IMR-90 (cell line): Measurements from ENCODE around the gene IQGAP2. TPM values are rescaled to one million over a fixed set of nuclear protein-coding genes. Genes with fewer than 3 reads are reported as not detected.

Experiments used
- ATAC-seq: fragments of 200-7000 bp; cut with Tn5 transposase; 2 replicates; pipeline ENCODE4 v1.9.1; 2020; ENCODE audit warnings: low read depth, mild to moderate bottlenecking, moderate library complexity
- BruUV-seq: library from RNA; stranded (reverse); fragments of 400-500 nt; replicated peaks from 2 replicates; lab custom pipeline; 2021; lab: Mats Ljungman, UMichigan
- CTCF ChIA-PET: fragments of 300-600 bp; formaldehyde crosslinking; extraction: SDS; loops from one replicate; lab custom pipeline; 2021; ENCODE audit warnings: antibody characterized with exemption; lab: Yijun Ruan, JAX
- POLR2A ChIA-PET: fragments of 300-600 bp; sonication (Branson Sonifier 250); formaldehyde crosslinking; loops from one replicate; lab custom pipeline; 2022; ENCODE audit warnings: antibody characterized with exemption; ENCODE audit not compliant: unreplicated experiment; lab: Charles Lee
- DNase-seq: peaks from one replicate; pipeline ENCODE4 v3.0.0; 2013
- H2AFZ ChIP-seq: replicated peaks from 2 replicates; pipeline ENCODE3; 2013; ENCODE audit warnings: low read length, mild to moderate bottlenecking; ENCODE audit not compliant: poor library complexity
- H2AK5ac ChIP-seq: 2 replicates; pipeline ENCODE4 v1.6.1; 2013; ENCODE audit warnings: low read depth, low read length, inconsistent platforms
- H2AK9ac ChIP-seq: replicated peaks from 2 replicates; pipeline ENCODE3; 2013; ENCODE audit warnings: mild to moderate bottlenecking, low read depth, low read length, moderate library complexity; ENCODE audit not compliant: poor library complexity
- H2BK120ac ChIP-seq: 2 replicates; pipeline ENCODE4 v1.6.1; 2013; ENCODE audit warnings: low read depth, low read length, inconsistent platforms
- H2BK15ac ChIP-seq: 3 replicates; pipeline ENCODE4 v1.6.1; 2013; ENCODE audit warnings: low read depth, low read length, inconsistent platforms
- H2BK20ac ChIP-seq: 2 replicates; pipeline ENCODE4 v1.6.1; 2013; ENCODE audit warnings: low read depth, mild to moderate bottlenecking, inconsistent platforms, low read length, moderate library complexity
- H2BK5ac ChIP-seq: 2 replicates; pipeline ENCODE4 v1.6.1; 2013; ENCODE audit warnings: mild to moderate bottlenecking, low read depth, low read length, inconsistent platforms; ENCODE audit not compliant: poor library complexity, severe bottlenecking
- H3K14ac ChIP-seq: replicated peaks from 2 replicates; pipeline ENCODE4 v1.6.1; 2013; ENCODE audit warnings: low read depth, low read length, inconsistent platforms
- H3K18ac ChIP-seq: 2 replicates; pipeline ENCODE4 v1.6.1; 2013; ENCODE audit warnings: low read depth, low read length, control low read depth
- H3K23ac ChIP-seq: 2 replicates; pipeline ENCODE4 v1.6.1; 2013; ENCODE audit warnings: low read depth, low read length, inconsistent platforms
- H3K27ac ChIP-seq: 2 replicates; pipeline ENCODE4 v1.5.1; 2013; ENCODE audit warnings: mild to moderate bottlenecking, control low read depth, low read length; ENCODE audit not compliant: insufficient read depth
- H3K27me3 ChIP-seq: 2 replicates; pipeline ENCODE4 v1.6.1; 2013; ENCODE audit warnings: low read length; ENCODE audit not compliant: control insufficient read depth, insufficient read depth
- H3K36me3 ChIP-seq: 2 replicates; pipeline ENCODE4 v1.6.1; 2013; ENCODE audit warnings: low read length, mixed read lengths; ENCODE audit not compliant: control insufficient read depth, insufficient read depth
- H3K4ac ChIP-seq: 2 replicates; pipeline ENCODE4 v1.6.1; 2013; ENCODE audit warnings: low read depth, low read length, inconsistent platforms
- H3K4me1 ChIP-seq: 2 replicates; pipeline ENCODE4 v1.6.1; 2013; ENCODE audit warnings: low read length, mixed read lengths; ENCODE audit not compliant: control insufficient read depth, insufficient read depth
- H3K4me2 ChIP-seq: 2 replicates; pipeline ENCODE4 v1.6.1; 2013; ENCODE audit warnings: low read depth, mild to moderate bottlenecking, control low read depth, low read length, moderate library complexity
- H3K4me3 ChIP-seq: 2 replicates; pipeline ENCODE4 v1.5.1; 2013; ENCODE audit warnings: low read depth, mild to moderate bottlenecking, control low read depth, low read length, moderate library complexity; ENCODE audit not compliant: insufficient read depth
- H3K56ac ChIP-seq: 2 replicates; pipeline ENCODE4 v1.6.1; 2013; ENCODE audit warnings: low read length, inconsistent platforms; ENCODE audit not compliant: insufficient read depth; ENCODE audit errors: extremely low read depth
- H3K79me1 ChIP-seq, 2 experiments: 2 replicates each; pipeline ENCODE4 v1.6.1; 2013; ENCODE audit warnings: low read length in 2 of 2, inconsistent platforms in 1 of 2, low read depth in 1 of 2
- H3K9ac ChIP-seq: 2 replicates; pipeline ENCODE4 v1.6.1; 2013; ENCODE audit warnings: low read depth, low read length, control low read depth
- H3K9me1 ChIP-seq: 2 replicates; pipeline ENCODE4 v1.6.1; 2013; ENCODE audit warnings: low read length, inconsistent platforms; ENCODE audit not compliant: insufficient read depth
- H3K9me3 ChIP-seq: 2 replicates; pipeline ENCODE4 v1.6.1; 2013; ENCODE audit warnings: low read length; ENCODE audit not compliant: control insufficient read depth, insufficient read depth
- H4K20me1 ChIP-seq: 2 replicates; pipeline ENCODE4 v1.6.1; 2013; ENCODE audit warnings: low read length, inconsistent platforms; ENCODE audit not compliant: insufficient read depth
- H4K5ac ChIP-seq: 2 replicates; pipeline ENCODE4 v1.6.1; 2013; ENCODE audit warnings: mild to moderate bottlenecking, low read depth, low read length, control low read depth
- H4K8ac ChIP-seq, 2 experiments: 2 replicates each; pipeline ENCODE4 v1.6.1; 2013; ENCODE audit warnings: low read depth in 2 of 2, low read length in 2 of 2, control low read depth in 1 of 2, inconsistent platforms in 1 of 2
- H4K91ac ChIP-seq: 2 replicates; pipeline ENCODE4 v1.6.1; 2013; ENCODE audit warnings: low read depth, low read length, inconsistent platforms; ENCODE audit not compliant: insufficient read depth
- BHLHE40 ChIP-seq: fragments of 150-350 bp; IDR thresholded peaks from 2 replicates; pipeline ENCODE4 v1.6.1; 2016; ENCODE audit warnings: mild to moderate bottlenecking, low read depth, low read length
- CEBPB ChIP-seq: IDR thresholded peaks from 2 replicates; pipeline ENCODE4 v1.6.1; 2012; ENCODE audit warnings: low read depth, low read length, improper control_type of control experiment
- CHD1 ChIP-seq: IDR thresholded peaks from 2 replicates; pipeline ENCODE4 v1.6.1; 2012; ENCODE audit warnings: low read depth, low read length, improper control_type of control experiment
- FOS ChIP-seq: fragments of 150-350 bp; IDR thresholded peaks from 2 replicates; pipeline ENCODE4 v1.6.1; 2016; ENCODE audit warnings: low read depth, low read length
- MAFK ChIP-seq: IDR thresholded peaks from 2 replicates; pipeline ENCODE4 v1.6.1; 2012; ENCODE audit warnings: low read depth, low read length, improper control_type of control experiment
- MAZ ChIP-seq: IDR thresholded peaks from 2 replicates; pipeline ENCODE4 v1.6.1; 2012; ENCODE audit warnings: low read depth, mild to moderate bottlenecking, low read length, improper control_type of control experiment, moderate library complexity, borderline replicate concordance
- MXI1 ChIP-seq: IDR thresholded peaks from 2 replicates; pipeline ENCODE4 v1.6.1; 2012; ENCODE audit warnings: low read depth, mild to moderate bottlenecking, low read length, moderate library complexity, borderline replicate concordance
- NFE2L2 ChIP-seq: fragments of 150-350 bp; IDR thresholded peaks from 2 replicates; pipeline ENCODE4 v1.6.1; 2016; ENCODE audit warnings: low read depth, mild to moderate bottlenecking, low read length
- POLR2A ChIP-seq: IDR thresholded peaks from 2 replicates; pipeline ENCODE4 v1.6.1; 2012; ENCODE audit warnings: mild to moderate bottlenecking, low read depth, low read length
- RAD21 ChIP-seq: IDR thresholded peaks from 2 replicates; pipeline ENCODE4 v1.6.1; 2012; ENCODE audit warnings: low read length, improper control_type of control experiment
- RCOR1 ChIP-seq: IDR thresholded peaks from 2 replicates; pipeline ENCODE4 v1.6.1; 2012; ENCODE audit warnings: mild to moderate bottlenecking, low read length, improper control_type of control experiment; ENCODE audit not compliant: insufficient replicate concordance
- RFX5 ChIP-seq: IDR thresholded peaks from 2 replicates; pipeline ENCODE4 v1.8.0; 2012; ENCODE audit warnings: low read depth, mild to moderate bottlenecking, low read length, moderate library complexity
- SMC3 ChIP-seq: fragments of 150-350 bp; IDR thresholded peaks from 2 replicates; pipeline ENCODE4 v1.6.1; 2016; ENCODE audit warnings: low read depth, mild to moderate bottlenecking, antibody characterized with exemption, low read length, moderate library complexity
- WGBS, 2 experiments: methylation state at CpG; one replicate each; pipeline versions ENCODE4 v1.1.5 to v1.1.7; 2013; ENCODE audit warnings: missing lambda C conversion rate in 2 of 2; ENCODE audit not compliant: insufficient read length in 1 of 2; ENCODE audit errors: extremely low coverage in 2 of 2; 5-methylcytosine and 5-hydroxymethylcytosine counted together
- dilution Hi-C: fragments of 300-500 bp; cut with HindIII; formaldehyde crosslinking; loops from one replicate; pipeline ENCODE4 v1.14.3; 2018; ENCODE audit warnings: low sequenced_read_pairs; ENCODE audit not compliant: unreplicated experiment
- in situ Hi-C: fragments of 300-500 bp; cut with MboI; formaldehyde crosslinking; loops from 3 replicates; pipeline ENCODE4 v1.14.3; 2019; ENCODE audit warnings: low sequenced_read_pairs, inconsistent platforms, mixed read lengths
- intact Hi-C: fragments of 100-400 bp; cut with micrococcal nuclease; formaldehyde crosslinking; loops from 2 replicates; pipeline ENCODE4 v1.10.0; 2022
- polyA plus RNA-seq, 3 experiments: library from polyadenylated mRNA; depleted of rRNA; stranded (reverse); fragments of >200 nt; gene quantifications; 2 replicates each; pipeline ENCODE4 v1.2.3, GENCODE V29; 2012; ENCODE audit warnings: low replicate concordance in 1 of 3
- total RNA-seq: library from RNA; depleted of rRNA; stranded (reverse); fragments of >200 nt; gene quantifications from 2 replicates; pipeline ENCODE4 v1.2.3, GENCODE V29; 2012
- TF ChIP-seq, protein P1 (sequence below): fragments of 150-350 bp; IDR thresholded peaks from 2 replicates; pipeline ENCODE4 v1.6.1; 2017; ENCODE audit warnings: mild to moderate bottlenecking, antibody characterized with exemption, low read length, low read depth
- TF ChIP-seq, protein P2 (sequence below): fragments of 150-350 bp; IDR thresholded peaks from 2 replicates; pipeline ENCODE4 v1.6.1; 2016; ENCODE audit warnings: low read depth, mild to moderate bottlenecking, low read length, moderate library complexity, borderline replicate concordance
- TF ChIP-seq, protein P3 (sequence below): conservative IDR thresholded peaks from 2 replicates; pipeline ENCODE4 v1.5.1; 2012; ENCODE audit warnings: mild to moderate bottlenecking, low read depth, low read length, improper control_type of control experiment

Gene IQGAP2
- total and polyA plus RNA-seq, 2 of the 4 experiments (the other 2 are of a cell fraction), result 0.21 to 0.36 TPM

DNA sequence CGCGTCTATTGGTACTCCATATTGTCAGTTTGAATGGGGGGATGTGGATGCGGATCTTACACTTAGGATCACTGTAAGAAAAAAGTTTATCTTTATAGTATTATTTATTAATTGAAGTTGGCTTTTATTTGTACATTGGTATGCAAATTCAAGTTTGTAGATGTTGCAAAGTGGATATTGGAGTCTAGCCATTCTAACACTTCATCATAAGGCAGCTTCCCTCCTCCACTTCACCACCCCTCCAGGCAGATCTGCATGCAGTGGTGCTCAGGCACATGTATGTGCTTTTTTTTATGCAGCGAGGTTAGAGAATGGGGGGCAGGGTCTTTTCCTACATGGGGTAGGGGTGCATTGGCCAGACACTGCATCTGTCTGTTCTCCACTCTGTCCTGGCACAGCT is 84.3 kb downstream of the IQGAP2 start:
- dilution Hi-C loops, result no loop called here
- H2BK20ac ChIP-seq, result no peak overlapping the region

More for the DNA sequence above, 84.3 kb downstream of the IQGAP2 start:
- H3K27me3 ChIP-seq, result peaks cover 6% of the 10 kb centered on the region
- H2BK5ac ChIP-seq, result no peak overlapping the region
- H3K4me2 ChIP-seq, result no peak overlapping the region
- H3K4ac ChIP-seq, result no peak overlapping the region
- no peak overlapping the region for H4K8ac ChIP-seq
- no peaks in the 10 kb centered on the region for H3K9me1 ChIP-seq
- no peak overlapping the region for H3K56ac ChIP-seq
- no peaks in the 10 kb centered on the region for H4K20me1 ChIP-seq
- H3K14ac ChIP-seq, result no peak overlapping the region
- intact Hi-C loops (no loop called here), in situ Hi-C loops (no loop called here)
- no peak overlapping the region for H2AFZ ChIP-seq
- no peak overlapping the region for H3K4me3 ChIP-seq
- no CpG with 5 or more reads among the region's 4 CpGs for WGBS, 2 experiments
- H2BK120ac ChIP-seq, result no peak overlapping the region
- H3K9me3 ChIP-seq, result no peaks in the 10 kb centered on the region
- no peak for DNase-seq
- no peak overlapping the region for H2AK9ac ChIP-seq
- no peak overlapping the region for H2AK5ac ChIP-seq
- H3K79me1 ChIP-seq, result no peaks in the 10 kb centered on the region
- ATAC-seq, result no peak
- H3K9ac ChIP-seq, result no peak overlapping the region
- no peak overlapping the region for H4K91ac ChIP-seq
- POLR2A ChIA-PET, result no interaction called here
- H2BK15ac ChIP-seq, result no peak overlapping the region
- no peak overlapping the region for H4K5ac ChIP-seq
- H3K18ac ChIP-seq, result no peak overlapping the region
- BruUV-seq, result no TSS peak
- H3K4me1 ChIP-seq, result no peaks in the 10 kb centered on the region
- no peaks in the 10 kb centered on the region for H3K36me3 ChIP-seq
- no peak overlapping the region for H3K27ac ChIP-seq
- TF ChIP-seq FOS, result no peak
- TF ChIP-seq RAD21, result no peak
- no peak for TF ChIP-seq BHLHE40
- TF ChIP-seq, protein P1, sequence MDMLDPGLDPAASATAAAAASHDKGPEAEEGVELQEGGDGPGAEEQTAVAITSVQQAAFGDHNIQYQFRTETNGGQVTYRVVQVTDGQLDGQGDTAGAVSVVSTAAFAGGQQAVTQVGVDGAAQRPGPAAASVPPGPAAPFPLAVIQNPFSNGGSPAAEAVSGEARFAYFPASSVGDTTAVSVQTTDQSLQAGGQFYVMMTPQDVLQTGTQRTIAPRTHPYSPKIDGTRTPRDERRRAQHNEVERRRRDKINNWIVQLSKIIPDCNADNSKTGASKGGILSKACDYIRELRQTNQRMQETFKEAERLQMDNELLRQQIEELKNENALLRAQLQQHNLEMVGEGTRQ, result no peak
- no peak for TF ChIP-seq MAFK
- no peak for TF ChIP-seq POLR2A
- no peak for TF ChIP-seq NFE2L2
- no peak for TF ChIP-seq SMC3
- TF ChIP-seq, protein P2, sequence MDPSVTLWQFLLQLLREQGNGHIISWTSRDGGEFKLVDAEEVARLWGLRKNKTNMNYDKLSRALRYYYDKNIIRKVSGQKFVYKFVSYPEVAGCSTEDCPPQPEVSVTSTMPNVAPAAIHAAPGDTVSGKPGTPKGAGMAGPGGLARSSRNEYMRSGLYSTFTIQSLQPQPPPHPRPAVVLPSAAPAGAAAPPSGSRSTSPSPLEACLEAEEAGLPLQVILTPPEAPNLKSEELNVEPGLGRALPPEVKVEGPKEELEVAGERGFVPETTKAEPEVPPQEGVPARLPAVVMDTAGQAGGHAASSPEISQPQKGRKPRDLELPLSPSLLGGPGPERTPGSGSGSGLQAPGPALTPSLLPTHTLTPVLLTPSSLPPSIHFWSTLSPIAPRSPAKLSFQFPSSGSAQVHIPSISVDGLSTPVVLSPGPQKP, result no peak
- no peak for TF ChIP-seq RCOR1
- no peak for TF ChIP-seq MAZ
- TF ChIP-seq CHD1, result no peak
- no peak for TF ChIP-seq RFX5
- TF ChIP-seq, protein P3, sequence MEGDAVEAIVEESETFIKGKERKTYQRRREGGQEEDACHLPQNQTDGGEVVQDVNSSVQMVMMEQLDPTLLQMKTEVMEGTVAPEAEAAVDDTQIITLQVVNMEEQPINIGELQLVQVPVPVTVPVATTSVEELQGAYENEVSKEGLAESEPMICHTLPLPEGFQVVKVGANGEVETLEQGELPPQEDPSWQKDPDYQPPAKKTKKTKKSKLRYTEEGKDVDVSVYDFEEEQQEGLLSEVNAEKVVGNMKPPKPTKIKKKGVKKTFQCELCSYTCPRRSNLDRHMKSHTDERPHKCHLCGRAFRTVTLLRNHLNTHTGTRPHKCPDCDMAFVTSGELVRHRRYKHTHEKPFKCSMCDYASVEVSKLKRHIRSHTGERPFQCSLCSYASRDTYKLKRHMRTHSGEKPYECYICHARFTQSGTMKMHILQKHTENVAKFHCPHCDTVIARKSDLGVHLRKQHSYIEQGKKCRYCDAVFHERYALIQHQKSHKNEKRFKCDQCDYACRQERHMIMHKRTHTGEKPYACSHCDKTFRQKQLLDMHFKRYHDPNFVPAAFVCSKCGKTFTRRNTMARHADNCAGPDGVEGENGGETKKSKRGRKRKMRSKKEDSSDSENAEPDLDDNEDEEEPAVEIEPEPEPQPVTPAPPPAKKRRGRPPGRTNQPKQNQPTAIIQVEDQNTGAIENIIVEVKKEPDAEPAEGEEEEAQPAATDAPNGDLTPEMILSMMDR, result no peak
- no peak for TF ChIP-seq CEBPB
- TF ChIP-seq MXI1, result no peak
- CTCF ChIA-PET, result no interaction called here
- H3K23ac ChIP-seq, result no peak overlapping the region
